Myometrial cell (primary cell): Measurements from ENCODE around the gene SPATA6. TPM values are rescaled to one million over a fixed set of nuclear protein-coding genes. Genes with fewer than 3 reads are reported as not detected.

ENCODE experiments used
- total RNA-seq: library from RNA; depleted of rRNA; stranded (reverse); fragments of >200 nt; gene quantifications from 2 replicates; pipeline ENCODE4 v1.2.3, GENCODE V29; 2015

The SPATA6 gene
- 2.0 and 3.0 TPM in 2 replicates for total RNA-seq

DNA sequence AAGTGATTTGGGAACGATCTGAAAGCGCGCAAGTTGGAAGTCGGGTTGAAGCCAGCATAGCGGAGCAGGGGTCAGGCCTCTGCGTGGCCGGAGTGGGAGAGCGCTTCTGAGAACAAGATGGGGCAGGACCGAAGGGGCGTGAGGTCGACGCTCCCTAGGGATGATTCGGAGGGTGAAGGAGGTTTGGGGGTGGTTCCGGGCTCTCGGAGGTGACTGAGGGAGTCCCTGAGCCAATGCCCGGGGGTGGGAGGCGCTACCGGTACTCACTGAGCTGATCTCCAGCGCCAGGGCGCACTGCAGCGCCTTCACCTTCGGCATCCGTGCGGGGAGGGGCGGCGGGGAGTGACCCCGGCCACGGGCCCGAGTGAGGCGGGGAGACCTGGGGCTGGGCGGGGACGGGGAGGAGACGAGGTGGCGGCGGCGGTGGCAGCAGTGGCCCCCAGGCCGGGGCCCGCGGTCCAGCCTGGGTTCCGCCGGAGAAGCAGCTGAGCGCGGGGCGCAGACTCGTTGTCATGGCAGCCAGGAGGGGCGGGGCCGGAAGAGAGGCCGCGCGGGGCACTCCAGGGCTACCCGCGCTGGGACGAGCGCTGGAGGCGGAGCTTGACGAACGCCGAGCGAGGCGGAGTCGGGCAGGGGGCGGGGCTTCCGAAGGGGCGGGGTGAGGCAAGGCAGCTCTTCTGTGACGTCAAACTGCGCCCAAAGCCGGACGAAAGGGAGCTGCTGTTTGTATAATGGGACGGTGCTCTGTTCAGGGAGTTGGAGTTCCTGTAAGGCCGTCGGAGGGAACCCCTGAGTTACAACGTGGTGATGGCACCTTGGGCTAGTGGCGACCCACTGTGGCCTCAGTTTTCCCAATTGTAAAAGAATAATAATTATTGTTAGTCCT is at the start of gene SPATA6:
Gene SPATA6 (minus strand): TSS at position 514 of the 886 bp plus-strand sequence. CDS start 196 bp downstream, at position 318.

Other genes starting within 250 kb of the SPATA6 start
- not detected in 2 replicates for gene SLC5A9, start 249.5 kb downstream of the SPATA6 start, total RNA-seq